H7 (cell line): ENCODE results near the gene SCG3. TPM values are rescaled to one million over a fixed set of nuclear protein-coding genes. Genes with fewer than 3 reads are reported as not detected.
A peak's percentile ranks its signal among the peaks of the same experiment; 100 is the strongest.

Source experiments
- DNase-seq: peaks from one replicate; pipeline ENCODE4 v3.0.0; 2012
- H3K27me3 ChIP-seq: 2 replicates; pipeline ENCODE4 v1.6.0; 2011; ENCODE audit warnings: mild to moderate bottlenecking, low read length; ENCODE audit not compliant: control insufficient read depth, insufficient read depth
- H3K36me3 ChIP-seq: replicated peaks from 2 replicates; pipeline ENCODE4 v1.5.1; 2011; ENCODE audit warnings: low read length; ENCODE audit not compliant: control insufficient read depth, insufficient read depth
- H3K4me3 ChIP-seq: 2 replicates; pipeline ENCODE4 v1.5.1; 2011; ENCODE audit warnings: low read depth, mild to moderate bottlenecking, control low read depth, low read length, moderate library complexity; ENCODE audit not compliant: insufficient read depth
- total RNA-seq: library from RNA; depleted of rRNA; stranded (reverse); fragments of >200 nt; shearing (Covaris generic); gene quantifications from 2 replicates; pipeline ENCODE4 v1.2.3, GENCODE V29; 2014

SCG3 gene
- total RNA-seq, 1 experiment from 2014 or later: 8.9 TPM

DNA sequence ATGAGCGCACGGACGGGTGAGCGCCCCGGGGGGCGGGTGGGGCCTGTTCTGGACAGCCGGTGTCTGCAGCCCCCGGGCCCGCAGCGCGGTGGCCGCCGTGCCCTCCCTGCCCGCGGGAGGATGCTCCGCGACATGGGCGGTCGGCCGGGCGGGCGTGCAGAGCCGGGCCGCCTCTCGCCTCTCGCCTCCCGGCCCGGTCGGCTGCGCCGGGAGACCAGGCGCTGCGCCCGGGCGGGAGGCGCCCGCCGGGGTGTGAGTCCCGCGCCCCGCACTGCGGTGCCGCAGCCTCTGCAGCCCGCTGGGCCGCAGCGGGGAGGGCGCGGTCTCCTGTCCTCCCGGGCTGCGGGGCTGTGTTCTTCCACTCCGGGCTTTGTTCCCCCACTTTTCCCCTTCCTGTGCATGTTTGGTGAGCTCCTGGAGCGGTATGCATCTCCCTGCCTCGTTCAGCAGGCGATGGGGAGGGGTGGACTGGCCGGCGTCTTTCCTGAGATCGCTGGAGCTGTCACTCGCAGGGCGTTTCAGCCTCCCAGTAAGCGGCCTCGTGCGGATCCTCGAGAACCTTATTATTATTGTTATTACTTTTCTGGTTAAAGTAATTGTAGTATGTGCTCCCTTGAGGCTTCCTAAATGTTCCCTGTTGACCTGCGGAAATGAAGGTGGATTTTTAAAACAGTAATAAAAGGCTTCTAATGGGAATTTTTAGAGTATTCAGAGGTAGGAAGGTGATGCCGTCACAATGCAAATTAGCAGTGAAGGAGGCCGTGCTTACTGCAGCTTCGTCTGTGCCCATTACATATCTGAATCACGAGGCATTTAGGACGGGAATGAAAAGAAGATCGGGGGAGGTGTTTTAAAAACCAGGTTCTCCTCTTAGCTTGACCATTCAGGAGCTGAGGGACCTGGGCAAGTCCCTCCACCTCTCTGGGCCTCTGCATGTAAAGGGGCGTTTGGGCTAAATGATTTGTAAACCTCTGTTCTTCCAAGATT, 70.7 kb downstream of the SCG3 start:
- H3K36me3 ChIP-seq: no peaks in the 10 kb centered on the region
- H3K27me3 ChIP-seq: peaks cover 49% of the 10 kb centered on the region
- H3K4me3 ChIP-seq: peak overlapping the region; percentile 63
- DNase-seq: peak; percentile 73

DNA sequence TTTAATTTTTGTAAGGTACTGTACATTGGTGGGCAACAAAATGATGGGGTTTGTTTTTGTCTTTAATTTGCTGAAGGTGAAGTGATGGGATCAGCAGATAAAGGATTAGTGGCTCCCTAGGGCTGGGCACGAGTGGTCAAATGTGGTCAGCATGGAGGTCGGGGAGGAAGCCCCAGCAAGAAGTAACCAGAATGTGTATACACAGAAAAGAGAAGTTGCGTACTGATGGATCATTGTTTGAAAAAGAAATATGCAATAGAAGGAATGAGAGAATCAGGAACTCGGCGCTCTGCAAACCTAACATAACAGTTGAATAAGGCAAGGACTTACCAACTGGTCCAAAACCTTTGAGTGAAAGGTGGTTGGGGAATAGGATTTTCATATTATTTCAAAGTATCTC, 71.6 kb downstream of the SCG3 start:
- Histone ChIP-seq H3K4me3 (no peak overlapping the region), H3K36me3 (no peaks in the 10 kb centered on the region), H3K27me3 (peaks cover 49% of the 10 kb centered on the region)
- DNase-seq: no peak

DNA sequence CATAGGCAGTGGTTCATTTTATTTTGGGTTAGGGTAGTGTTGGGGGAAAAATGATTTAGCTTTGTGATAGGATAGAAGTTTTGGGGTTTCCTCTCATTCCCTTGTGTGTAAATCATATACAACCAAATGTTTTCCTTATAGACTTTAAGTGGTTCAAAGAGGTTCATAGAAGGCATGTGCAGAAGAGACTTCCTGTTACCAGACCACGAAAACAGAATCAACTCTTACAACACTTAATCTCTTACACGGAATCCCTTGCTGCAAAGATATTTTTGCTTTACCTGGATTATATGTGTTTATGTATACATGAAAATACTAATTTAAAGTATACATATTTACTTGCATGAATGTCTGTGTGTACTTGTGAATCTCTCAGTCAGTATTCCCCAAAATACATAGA, 73.0 kb downstream of the SCG3 start:
- Histone ChIP-seq H3K36me3 (no peaks in the 10 kb centered on the region), H3K27me3 (peaks cover 42% of the 10 kb centered on the region), H3K4me3 (no peak overlapping the region)
- DNase-seq: no peak

DNA sequence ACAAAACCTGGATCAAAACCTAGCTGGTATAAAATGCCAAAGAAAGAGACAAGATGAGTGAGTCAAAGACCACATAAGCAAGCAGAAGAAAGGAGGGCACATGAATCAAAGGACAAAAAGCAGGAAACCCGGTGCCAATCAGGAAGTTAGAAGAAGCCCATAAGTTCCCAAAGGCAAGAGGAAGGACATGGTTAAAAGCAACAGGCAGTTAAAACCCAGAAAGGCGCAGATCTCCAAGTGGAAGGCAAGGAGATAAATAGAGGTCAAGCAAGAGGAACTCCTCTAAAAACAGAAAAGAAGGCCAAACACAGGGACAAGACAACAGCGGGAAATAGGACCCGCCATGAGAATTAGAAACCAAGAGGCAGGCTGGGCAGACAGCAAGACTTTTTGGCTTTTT, 74.5 kb downstream of the SCG3 start:
- no peak for DNase-seq
- Histone ChIP-seq H3K27me3 (peaks cover 26% of the 10 kb centered on the region), H3K36me3 (no peaks in the 10 kb centered on the region), H3K4me3 (no peak overlapping the region)

DNA sequence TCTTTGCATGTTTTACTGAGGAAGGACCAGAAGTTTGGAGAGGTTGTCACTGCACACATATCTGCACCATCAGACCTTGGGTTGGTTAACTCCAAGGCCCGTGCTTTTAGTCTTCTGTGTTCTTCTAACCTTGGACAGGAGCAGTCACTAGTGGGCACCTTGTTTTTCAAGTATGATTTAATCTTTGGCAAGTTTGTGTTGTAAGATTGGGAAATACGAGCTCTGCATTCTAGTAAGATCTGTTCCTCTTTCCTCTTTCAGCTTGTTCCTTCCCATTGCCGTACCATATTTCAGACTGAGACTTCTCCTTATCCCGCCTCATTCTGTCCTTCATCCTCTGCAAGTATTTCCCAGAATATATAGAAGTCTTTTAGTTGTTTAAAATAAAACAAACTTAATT, 75.2 kb downstream of the SCG3 start:
- Histone ChIP-seq H3K4me3 (no peak overlapping the region), H3K27me3 (peaks cover 22% of the 10 kb centered on the region), H3K36me3 (no peaks in the 10 kb centered on the region)
- DNase-seq: no peak

DNA sequence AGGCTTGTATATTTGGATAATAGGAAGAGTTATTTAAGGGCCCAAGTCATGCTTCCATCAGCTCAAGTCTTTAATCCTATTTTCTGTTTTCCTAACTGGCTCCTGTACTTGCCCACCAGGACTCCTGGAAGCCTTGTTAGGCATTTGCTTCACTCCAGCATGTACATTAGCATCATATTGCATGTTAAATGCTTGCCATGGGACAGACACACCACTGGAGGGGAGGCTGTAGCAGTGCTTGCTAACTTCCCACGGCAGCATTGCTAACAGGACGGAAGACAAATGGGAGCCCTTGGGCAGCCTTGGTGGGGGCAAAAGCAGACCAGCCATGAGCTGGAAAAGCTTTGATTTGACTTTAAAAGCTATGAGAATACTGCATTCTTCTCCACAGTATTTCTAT, 76.1 kb downstream of the SCG3 start:
- no peaks in the 10 kb centered on the region for H3K36me3 ChIP-seq
- DNase-seq: peak; percentile 38

DNA sequence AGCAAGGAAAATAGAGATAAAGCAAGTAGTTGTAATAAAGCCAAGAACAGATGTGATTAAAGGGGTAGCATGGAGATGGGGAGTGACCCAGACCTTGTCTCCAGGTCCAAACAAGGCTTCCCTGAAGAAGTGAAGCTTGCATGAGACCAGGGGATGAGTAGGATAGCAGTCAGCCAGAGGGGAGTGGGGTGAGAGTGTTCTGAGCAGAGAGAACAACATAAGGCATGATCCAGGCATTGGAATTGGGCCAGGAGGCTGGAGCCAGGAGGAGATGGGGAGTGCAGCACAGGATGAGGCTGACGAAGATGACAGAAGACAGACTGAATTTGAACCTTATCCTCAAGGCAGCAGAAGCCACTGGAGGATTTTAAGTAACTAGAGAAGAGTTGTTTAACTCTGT, 77.3 kb downstream of the SCG3 start:
- Histone ChIP-seq H3K4me3 (no peak overlapping the region), H3K27me3 (peaks cover 4% of the 10 kb centered on the region; the same call in 1 of the 2 replicates), H3K36me3 (no peaks in the 10 kb centered on the region)
- no peak for DNase-seq

More for the DNA sequence above, 76.1 kb downstream of the SCG3 start:
- peaks cover 15% of the 10 kb centered on the region for H3K27me3 ChIP-seq
- H3K4me3 ChIP-seq: no peak overlapping the region

DNA sequence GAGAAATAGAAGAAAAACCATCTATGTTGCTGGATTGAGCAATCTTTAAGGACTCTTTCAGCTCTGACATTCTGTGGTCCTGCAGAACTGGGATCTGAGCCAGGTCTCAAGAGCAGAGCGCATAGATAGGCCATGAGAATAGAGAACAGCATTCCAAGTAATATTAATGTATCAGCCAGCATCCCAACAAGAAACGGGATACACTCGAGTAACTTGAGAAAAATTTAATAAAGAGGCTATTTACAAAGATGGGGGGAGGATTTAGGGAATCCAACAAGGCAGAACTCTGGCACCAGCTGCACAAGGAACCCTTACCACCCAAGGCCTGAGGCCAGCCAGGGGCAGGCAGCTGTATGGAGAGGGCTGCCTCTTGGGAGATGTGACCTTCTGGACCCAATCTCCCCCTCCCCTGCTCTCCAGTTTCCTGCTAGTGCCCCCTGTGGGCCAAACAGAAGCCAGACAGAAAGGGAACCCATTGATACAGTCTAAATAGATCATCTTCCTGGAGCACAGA, 78.3 kb downstream of the SCG3 start:
- H3K4me3 ChIP-seq: no peak overlapping the region
- H3K36me3 ChIP-seq: no peaks in the 10 kb centered on the region
- no peaks in the 10 kb centered on the region; the same call in 1 of the 2 replicates for H3K27me3 ChIP-seq
- peak; percentile 59 for DNase-seq

DNA sequence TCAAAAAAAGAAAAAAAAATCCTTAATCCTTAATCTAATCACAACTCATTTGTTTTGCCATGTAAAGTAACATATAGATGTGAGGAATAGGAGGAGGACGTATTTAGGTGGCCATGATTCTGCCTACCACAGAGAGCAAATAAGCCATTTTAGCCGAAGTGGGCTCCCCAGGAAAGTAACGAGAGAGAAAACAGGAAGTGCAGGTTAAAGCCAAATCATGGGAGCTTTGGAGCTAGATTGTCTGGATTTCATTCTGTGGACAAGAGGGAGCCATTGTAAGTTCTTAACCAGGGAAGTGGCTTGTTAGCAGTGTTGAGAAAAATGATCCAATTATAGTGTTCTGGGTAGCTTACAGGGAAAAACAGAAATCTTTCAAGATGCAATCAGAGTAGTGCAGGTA, 79.5 kb downstream of the SCG3 start:
- no peak for DNase-seq
- H3K27me3 ChIP-seq: no peaks in the 10 kb centered on the region; the same call in 1 of the 2 replicates
- no peaks in the 10 kb centered on the region for H3K36me3 ChIP-seq

DNA sequence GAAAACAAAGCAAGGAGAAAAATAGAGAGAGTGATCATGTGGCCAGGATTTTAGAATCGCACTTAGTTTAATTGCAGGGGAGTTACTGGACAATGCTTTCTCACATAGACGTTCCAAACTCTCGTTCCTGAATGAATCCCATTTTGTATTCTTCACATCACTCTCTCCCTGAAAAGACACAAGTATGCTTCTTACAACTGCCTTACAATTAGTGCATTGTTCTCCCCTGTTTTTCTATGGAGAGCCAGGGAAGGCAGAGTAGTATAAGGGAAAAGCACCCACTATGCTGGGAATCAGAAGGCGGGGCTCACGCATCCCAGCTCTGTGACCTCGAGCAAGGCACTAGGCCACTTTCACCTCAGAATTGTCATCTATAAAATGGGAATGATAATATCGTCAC, 84.4 kb downstream of the SCG3 start:
- Histone ChIP-seq H3K27me3 (no peaks in the 10 kb centered on the region), H3K36me3 (no peaks in the 10 kb centered on the region; the same call in 1 of the 2 replicates), H3K4me3 (no peak overlapping the region)
- DNase-seq: no peak

More for the DNA sequence above, 79.5 kb downstream of the SCG3 start:
- H3K4me3 ChIP-seq: no peak overlapping the region

DNA sequence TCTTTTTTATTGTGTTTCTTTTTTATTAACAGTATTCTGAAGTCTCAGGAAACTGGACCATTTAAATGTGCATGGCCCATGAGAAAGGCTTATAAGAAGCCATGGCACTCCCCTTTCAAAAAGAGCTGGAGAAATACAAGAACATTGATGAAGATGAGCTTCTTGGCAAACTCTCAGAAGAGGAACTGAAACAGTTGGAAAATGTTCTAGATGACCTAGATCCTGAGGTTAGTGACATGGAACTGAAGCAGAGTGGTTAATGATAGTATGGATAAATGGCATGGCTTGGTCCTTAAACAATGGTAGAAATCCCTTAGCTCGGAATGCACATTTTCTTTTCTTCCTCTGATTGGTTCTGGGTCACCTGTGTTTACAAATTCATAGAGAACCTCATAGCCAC, 85.0 kb downstream of the SCG3 start:
- Histone ChIP-seq H3K4me3 (no peak overlapping the region), H3K27me3 (no peaks in the 10 kb centered on the region), H3K36me3 (no peaks in the 10 kb centered on the region; the same call in 1 of the 2 replicates)
- no peak for DNase-seq

DNA sequence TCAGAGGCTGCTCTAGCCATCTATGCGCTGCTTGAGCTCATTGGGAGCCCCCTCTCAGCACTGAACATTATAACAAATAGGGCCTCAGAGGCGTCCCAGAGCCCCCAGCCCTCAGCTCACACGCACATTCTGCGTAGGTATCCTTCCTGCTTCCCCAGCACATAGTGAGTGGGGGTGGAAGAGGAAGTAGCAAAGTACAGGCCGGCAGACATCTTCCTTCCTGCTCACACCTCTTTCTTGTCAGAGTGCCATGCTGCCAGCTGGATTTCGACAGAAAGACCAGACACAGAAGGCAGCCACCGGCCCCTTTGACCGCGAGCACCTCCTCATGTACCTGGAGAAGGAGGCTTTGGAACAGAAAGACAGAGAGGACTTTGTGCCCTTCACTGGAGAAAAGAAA, 86.7 kb downstream of the SCG3 start:
- H3K4me3 ChIP-seq: no peak overlapping the region
- no peak for DNase-seq
- no peaks in the 10 kb centered on the region; the same call in 1 of the 2 replicates for H3K36me3 ChIP-seq
- H3K27me3 ChIP-seq: no peaks in the 10 kb centered on the region
